Thoracic aorta endothelial cell (primary cell): Measurements from ENCODE around the gene EPHB6. TPM values are rescaled to one million over a fixed set of nuclear protein-coding genes. Genes with fewer than 3 reads are reported as not detected.

Experiments used
- total RNA-seq: library from RNA; depleted of rRNA; stranded (reverse); fragments of >200 nt; gene quantifications from 2 replicates; pipeline ENCODE4 v1.2.3, GENCODE V29; 2012

EPHB6 gene
- total RNA-seq: 0.66 and 2.2 TPM in 2 replicates

GRCh38 chr7:142854372-142855113, at the start of gene EPHB6:
TSS of gene EPHB6 (plus strand) at chr7:142855076. CDS start at chr7:142863228, 8,152 bp downstream.

GRCh38 chr7:142885311-142886230, 30.7 kb downstream of the EPHB6 start, which contains the start of gene TRPV6:
TSS of gene TRPV6 (minus strand) at chr7:142885745.

Other genes with a start within 250 kb of the EPHB6 start
- gene PRSS1, start 105.6 kb upstream of the EPHB6 start, total RNA-seq: not detected in 2 replicates
- gene PRSS2, start 84.1 kb upstream of the EPHB6 start, total RNA-seq: 0.27 TPM in 1 of 2 replicates, not detected in the other
- gene TRPV6, start 30.7 kb downstream of the EPHB6 start, total RNA-seq: not detected in 2 replicates
- not detected in 2 replicates for gene TRPV5, start 78.7 kb downstream of the EPHB6 start, total RNA-seq
- gene LLCFC1, start 84.4 kb downstream of the EPHB6 start, total RNA-seq: not detected in 2 replicates
- gene KEL, start 107.3 kb downstream of the EPHB6 start, total RNA-seq: 0.07 and 0.13 TPM in 2 replicates
- gene OR9A2, start 172.1 kb downstream of the EPHB6 start, total RNA-seq: 0.27 TPM in 1 of 2 replicates, not detected in the other
- not detected in 2 replicates for gene OR6V1, start 197.3 kb downstream of the EPHB6 start, total RNA-seq